ENCODE data around the gene DCAF11. TPM values are rescaled to one million over a fixed set of nuclear protein-coding genes. Genes with fewer than 3 reads are reported as not detected.

Gene DCAF11
- total RNA-seq, 2 experiments from 2014 or later = 88.7 to 89.7 TPM

Small RNA genes lying within 50 kb of the gene (microRNA-seq; reads per million reads assigned to microRNA genes)
- not detected for gene MIR7703 (ENCODE audit: borderline microRNAs expressed)

Other genes with a start within 250 kb of the DCAF11 start
- 1 to 10 TPM; 6.8 to 7.1 TPM for gene DHRS4, start 161.0 kb upstream of the DCAF11 start, total RNA-seq
- 1 to 10 TPM; 7.6 to 8.1 TPM for gene DHRS4L2, start 125.8 kb upstream of the DCAF11 start, total RNA-seq
- under 1 TPM; 0.14 to 0.19 TPM for gene CARMIL3, start 62.8 kb upstream of the DCAF11 start, total RNA-seq
- gene CPNE6, start 43.2 kb upstream of the DCAF11 start, total RNA-seq = not detected
- gene PCK2, start 20.5 kb upstream of the DCAF11 start, total RNA-seq = 1 to 10 TPM; 4.9 to 5.2 TPM
- gene NRL, start 172 bp downstream of the DCAF11 start, total RNA-seq = 1 to 10 TPM; 3.4 to 3.8 TPM
- gene FITM1, start 15.9 kb downstream of the DCAF11 start, total RNA-seq = 1 to 10 TPM; 1.7 to 2.4 TPM
- gene PSME1, start 21.4 kb downstream of the DCAF11 start, total RNA-seq = 100 to 1,000 TPM; 200 to 207 TPM
- gene EMC9, start 26.8 kb downstream of the DCAF11 start, total RNA-seq = 10 to 100 TPM in 1 of 2 experiments, 1 to 10 TPM in 1; 7.8 to 10.4 TPM
- gene PSME2, start 31.8 kb downstream of the DCAF11 start, total RNA-seq = 10 to 100 TPM; 90.1 to 91.0 TPM
- gene RNF31, start 32.7 kb downstream of the DCAF11 start, total RNA-seq = 10 to 100 TPM; 45.4 to 51.7 TPM
- gene IRF9, start 46.5 kb downstream of the DCAF11 start, total RNA-seq = 100 to 1,000 TPM; 270 to 307 TPM
- gene REC8, start 57.3 kb downstream of the DCAF11 start, total RNA-seq = 100 to 1,000 TPM; 131 to 144 TPM
- 10 to 100 TPM; 69.2 to 75.6 TPM for gene IPO4, start 74.0 kb downstream of the DCAF11 start, total RNA-seq
- gene TM9SF1, start 80.7 kb downstream of the DCAF11 start, total RNA-seq = 10 to 100 TPM; 17.5 to 20.4 TPM
- under 1 TPM; 0.38 to 0.56 TPM for gene TSSK4, start 90.9 kb downstream of the DCAF11 start, total RNA-seq
- 10 to 100 TPM; 70.1 to 77.6 TPM for gene CHMP4A, start 98.7 kb downstream of the DCAF11 start, total RNA-seq
- gene MDP1, start 101.3 kb downstream of the DCAF11 start, total RNA-seq = 1 to 10 TPM; 4.2 to 4.5 TPM
- gene NEDD8, start 117.6 kb downstream of the DCAF11 start, total RNA-seq = 10 to 100 TPM; 39.9 to 48.5 TPM
- gene GMPR2, start 118.2 kb downstream of the DCAF11 start, total RNA-seq = 10 to 100 TPM; 22.5 to 23.9 TPM
- 100 to 1,000 TPM; 174 to 177 TPM for gene TINF2, start 127.8 kb downstream of the DCAF11 start, total RNA-seq
- gene TGM1, start 148.4 kb downstream of the DCAF11 start, total RNA-seq = 1 to 10 TPM; 3.6 to 3.8 TPM
- 10 to 100 TPM; 59.1 to 65.9 TPM for gene RABGGTA, start 156.8 kb downstream of the DCAF11 start, total RNA-seq
- 10 to 100 TPM; 24.3 to 28.5 TPM for gene DHRS1, start 185.0 kb downstream of the DCAF11 start, total RNA-seq
- gene NOP9, start 185.1 kb downstream of the DCAF11 start, total RNA-seq = 10 to 100 TPM; 35.6 to 35.8 TPM
- gene CIDEB, start 193.2 kb downstream of the DCAF11 start, total RNA-seq = 10 to 100 TPM; 11.8 to 13.4 TPM
- gene LTB4R2, start 195.4 kb downstream of the DCAF11 start, total RNA-seq = 10 to 100 TPM; 18.9 to 21.5 TPM
- 10 to 100 TPM; 15.4 to 16.7 TPM for gene LTB4R, start 196.7 kb downstream of the DCAF11 start, total RNA-seq
- gene ADCY4, start 220.3 kb downstream of the DCAF11 start, total RNA-seq = 1 to 10 TPM; 5.2 to 7.9 TPM
- 10 to 100 TPM; 17.6 to 19.3 TPM for gene RIPK3, start 225.2 kb downstream of the DCAF11 start, total RNA-seq